ENCODE results near the gene MIB2. TPM values are rescaled to one million over a fixed set of nuclear protein-coding genes. Genes with fewer than 3 reads are reported as not detected.
A peak's percentile ranks its signal among the peaks of the same experiment; 100 is the strongest.

Gene MIB2
- total and polyA plus RNA-seq, 10 of the 15 experiments (the other 5 are each of a cell fraction or from before 2014, with no cell fraction given): 0.42 to 26.8 (median 10.9) TPM; not detected in 1

DNA sequence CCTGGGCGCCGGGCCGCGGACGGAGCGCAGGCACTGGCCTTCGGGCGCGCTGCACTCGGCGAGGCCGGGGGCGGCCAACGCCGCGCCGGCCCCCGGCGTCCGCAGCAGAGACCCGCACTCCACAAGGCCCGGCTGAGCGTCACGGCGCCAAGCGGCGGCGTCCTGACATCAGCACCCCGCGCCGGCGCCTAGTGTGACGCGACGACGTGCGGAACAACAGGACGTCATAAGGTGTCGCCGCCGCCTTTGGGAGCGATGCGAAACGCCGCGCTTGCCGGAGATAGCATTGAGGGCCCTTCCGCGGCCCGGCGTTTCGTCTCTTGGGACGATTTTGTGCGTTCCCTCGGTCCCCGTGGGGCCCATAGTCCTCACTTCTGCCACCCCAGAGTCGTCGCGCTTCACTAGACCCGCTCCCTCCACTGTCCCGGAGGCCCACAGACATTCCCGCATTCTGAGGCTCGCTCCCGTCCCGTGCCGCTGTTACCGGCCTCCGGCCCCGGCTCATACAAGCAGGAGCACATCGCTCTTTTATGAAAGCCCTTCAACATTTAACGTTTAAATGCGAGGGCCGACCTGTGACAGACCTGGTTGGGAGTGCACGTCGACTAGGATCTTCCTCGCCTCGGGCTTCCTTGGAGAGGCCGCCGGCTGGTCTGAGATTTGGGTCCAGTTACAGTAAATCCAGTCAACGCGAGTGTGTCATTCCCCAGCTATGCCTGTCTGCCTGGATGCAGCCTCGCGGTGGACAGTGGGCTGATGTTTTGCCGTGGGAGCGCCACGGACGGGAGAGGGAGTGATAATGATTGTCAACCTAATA lies 40.4 kb upstream of the MIB2 start, which contains the start of gene SSU72 (continued):
- TF ChIP-seq, protein P1, sequence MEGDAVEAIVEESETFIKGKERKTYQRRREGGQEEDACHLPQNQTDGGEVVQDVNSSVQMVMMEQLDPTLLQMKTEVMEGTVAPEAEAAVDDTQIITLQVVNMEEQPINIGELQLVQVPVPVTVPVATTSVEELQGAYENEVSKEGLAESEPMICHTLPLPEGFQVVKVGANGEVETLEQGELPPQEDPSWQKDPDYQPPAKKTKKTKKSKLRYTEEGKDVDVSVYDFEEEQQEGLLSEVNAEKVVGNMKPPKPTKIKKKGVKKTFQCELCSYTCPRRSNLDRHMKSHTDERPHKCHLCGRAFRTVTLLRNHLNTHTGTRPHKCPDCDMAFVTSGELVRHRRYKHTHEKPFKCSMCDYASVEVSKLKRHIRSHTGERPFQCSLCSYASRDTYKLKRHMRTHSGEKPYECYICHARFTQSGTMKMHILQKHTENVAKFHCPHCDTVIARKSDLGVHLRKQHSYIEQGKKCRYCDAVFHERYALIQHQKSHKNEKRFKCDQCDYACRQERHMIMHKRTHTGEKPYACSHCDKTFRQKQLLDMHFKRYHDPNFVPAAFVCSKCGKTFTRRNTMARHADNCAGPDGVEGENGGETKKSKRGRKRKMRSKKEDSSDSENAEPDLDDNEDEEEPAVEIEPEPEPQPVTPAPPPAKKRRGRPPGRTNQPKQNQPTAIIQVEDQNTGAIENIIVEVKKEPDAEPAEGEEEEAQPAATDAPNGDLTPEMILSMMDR (IDR thresholded peaks at IDR 0.05 in 2 of 3, conservative IDR thresholded peaks at IDR 0.05 in 1 of 3; ENCODE audit: control insufficient read depth in 2 of 3, extremely low read depth in 1 of 3, insufficient read depth in 1 of 3, low read depth in 3 of 3, low read length in 3 of 3): no peak
- TF ChIP-seq SMAD5 (IDR thresholded peaks at IDR 0.05; ENCODE audit: low read depth) (peak; percentile 76), TAF1 (IDR thresholded peaks at IDR 0.05; ENCODE audit: borderline replicate concordance, low read depth, low read length) (peak; percentile 74), RFX5 (IDR thresholded peaks at IDR 0.05; ENCODE audit: low read depth, low read length) (no peak), MEF2B (IDR thresholded peaks at IDR 0.05; ENCODE audit: partially characterized antibody, poor library complexity, severe bottlenecking) (no peak), WRNIP1 (IDR thresholded peaks at IDR 0.05; ENCODE audit: borderline replicate concordance, low read depth, low read length) (no peak), CBFB (IDR thresholded peaks at IDR 0.05; ENCODE audit: low read depth) (peak; percentile 44; the same call in 1 of the 2 replicates), STAT1 (conservative IDR thresholded peaks at IDR 0.05) (peak; percentile 80)
- TF ChIP-seq, protein P2, sequence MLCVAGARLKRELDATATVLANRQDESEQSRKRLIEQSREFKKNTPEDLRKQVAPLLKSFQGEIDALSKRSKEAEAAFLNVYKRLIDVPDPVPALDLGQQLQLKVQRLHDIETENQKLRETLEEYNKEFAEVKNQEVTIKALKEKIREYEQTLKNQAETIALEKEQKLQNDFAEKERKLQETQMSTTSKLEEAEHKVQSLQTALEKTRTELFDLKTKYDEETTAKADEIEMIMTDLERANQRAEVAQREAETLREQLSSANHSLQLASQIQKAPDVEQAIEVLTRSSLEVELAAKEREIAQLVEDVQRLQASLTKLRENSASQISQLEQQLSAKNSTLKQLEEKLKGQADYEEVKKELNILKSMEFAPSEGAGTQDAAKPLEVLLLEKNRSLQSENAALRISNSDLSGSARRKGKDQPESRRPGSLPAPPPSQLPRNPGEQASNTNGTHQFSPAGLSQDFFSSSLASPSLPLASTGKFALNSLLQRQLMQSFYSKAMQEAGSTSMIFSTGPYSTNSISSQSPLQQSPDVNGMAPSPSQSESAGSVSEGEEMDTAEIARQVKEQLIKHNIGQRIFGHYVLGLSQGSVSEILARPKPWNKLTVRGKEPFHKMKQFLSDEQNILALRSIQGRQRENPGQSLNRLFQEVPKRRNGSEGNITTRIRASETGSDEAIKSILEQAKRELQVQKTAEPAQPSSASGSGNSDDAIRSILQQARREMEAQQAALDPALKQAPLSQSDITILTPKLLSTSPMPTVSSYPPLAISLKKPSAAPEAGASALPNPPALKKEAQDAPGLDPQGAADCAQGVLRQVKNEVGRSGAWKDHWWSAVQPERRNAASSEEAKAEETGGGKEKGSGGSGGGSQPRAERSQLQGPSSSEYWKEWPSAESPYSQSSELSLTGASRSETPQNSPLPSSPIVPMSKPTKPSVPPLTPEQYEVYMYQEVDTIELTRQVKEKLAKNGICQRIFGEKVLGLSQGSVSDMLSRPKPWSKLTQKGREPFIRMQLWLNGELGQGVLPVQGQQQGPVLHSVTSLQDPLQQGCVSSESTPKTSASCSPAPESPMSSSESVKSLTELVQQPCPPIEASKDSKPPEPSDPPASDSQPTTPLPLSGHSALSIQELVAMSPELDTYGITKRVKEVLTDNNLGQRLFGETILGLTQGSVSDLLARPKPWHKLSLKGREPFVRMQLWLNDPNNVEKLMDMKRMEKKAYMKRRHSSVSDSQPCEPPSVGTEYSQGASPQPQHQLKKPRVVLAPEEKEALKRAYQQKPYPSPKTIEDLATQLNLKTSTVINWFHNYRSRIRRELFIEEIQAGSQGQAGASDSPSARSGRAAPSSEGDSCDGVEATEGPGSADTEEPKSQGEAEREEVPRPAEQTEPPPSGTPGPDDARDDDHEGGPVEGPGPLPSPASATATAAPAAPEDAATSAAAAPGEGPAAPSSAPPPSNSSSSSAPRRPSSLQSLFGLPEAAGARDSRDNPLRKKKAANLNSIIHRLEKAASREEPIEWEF (IDR thresholded peaks at IDR 0.05; ENCODE audit: insufficient replicate concordance, low read depth, low read length): no peak
- TF ChIP-seq, protein P3, sequence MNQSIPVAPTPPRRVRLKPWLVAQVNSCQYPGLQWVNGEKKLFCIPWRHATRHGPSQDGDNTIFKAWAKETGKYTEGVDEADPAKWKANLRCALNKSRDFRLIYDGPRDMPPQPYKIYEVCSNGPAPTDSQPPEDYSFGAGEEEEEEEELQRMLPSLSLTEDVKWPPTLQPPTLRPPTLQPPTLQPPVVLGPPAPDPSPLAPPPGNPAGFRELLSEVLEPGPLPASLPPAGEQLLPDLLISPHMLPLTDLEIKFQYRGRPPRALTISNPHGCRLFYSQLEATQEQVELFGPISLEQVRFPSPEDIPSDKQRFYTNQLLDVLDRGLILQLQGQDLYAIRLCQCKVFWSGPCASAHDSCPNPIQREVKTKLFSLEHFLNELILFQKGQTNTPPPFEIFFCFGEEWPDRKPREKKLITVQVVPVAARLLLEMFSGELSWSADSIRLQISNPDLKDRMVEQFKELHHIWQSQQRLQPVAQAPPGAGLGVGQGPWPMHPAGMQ (IDR thresholded peaks at IDR 0.05; ENCODE audit: borderline replicate concordance): no peak
- TF ChIP-seq, protein P4, sequence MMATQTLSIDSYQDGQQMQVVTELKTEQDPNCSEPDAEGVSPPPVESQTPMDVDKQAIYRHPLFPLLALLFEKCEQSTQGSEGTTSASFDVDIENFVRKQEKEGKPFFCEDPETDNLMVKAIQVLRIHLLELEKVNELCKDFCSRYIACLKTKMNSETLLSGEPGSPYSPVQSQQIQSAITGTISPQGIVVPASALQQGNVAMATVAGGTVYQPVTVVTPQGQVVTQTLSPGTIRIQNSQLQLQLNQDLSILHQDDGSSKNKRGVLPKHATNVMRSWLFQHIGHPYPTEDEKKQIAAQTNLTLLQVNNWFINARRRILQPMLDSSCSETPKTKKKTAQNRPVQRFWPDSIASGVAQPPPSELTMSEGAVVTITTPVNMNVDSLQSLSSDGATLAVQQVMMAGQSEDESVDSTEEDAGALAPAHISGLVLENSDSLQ (IDR thresholded peaks at IDR 0.05): no peak
- TF ChIP-seq, protein P5, sequence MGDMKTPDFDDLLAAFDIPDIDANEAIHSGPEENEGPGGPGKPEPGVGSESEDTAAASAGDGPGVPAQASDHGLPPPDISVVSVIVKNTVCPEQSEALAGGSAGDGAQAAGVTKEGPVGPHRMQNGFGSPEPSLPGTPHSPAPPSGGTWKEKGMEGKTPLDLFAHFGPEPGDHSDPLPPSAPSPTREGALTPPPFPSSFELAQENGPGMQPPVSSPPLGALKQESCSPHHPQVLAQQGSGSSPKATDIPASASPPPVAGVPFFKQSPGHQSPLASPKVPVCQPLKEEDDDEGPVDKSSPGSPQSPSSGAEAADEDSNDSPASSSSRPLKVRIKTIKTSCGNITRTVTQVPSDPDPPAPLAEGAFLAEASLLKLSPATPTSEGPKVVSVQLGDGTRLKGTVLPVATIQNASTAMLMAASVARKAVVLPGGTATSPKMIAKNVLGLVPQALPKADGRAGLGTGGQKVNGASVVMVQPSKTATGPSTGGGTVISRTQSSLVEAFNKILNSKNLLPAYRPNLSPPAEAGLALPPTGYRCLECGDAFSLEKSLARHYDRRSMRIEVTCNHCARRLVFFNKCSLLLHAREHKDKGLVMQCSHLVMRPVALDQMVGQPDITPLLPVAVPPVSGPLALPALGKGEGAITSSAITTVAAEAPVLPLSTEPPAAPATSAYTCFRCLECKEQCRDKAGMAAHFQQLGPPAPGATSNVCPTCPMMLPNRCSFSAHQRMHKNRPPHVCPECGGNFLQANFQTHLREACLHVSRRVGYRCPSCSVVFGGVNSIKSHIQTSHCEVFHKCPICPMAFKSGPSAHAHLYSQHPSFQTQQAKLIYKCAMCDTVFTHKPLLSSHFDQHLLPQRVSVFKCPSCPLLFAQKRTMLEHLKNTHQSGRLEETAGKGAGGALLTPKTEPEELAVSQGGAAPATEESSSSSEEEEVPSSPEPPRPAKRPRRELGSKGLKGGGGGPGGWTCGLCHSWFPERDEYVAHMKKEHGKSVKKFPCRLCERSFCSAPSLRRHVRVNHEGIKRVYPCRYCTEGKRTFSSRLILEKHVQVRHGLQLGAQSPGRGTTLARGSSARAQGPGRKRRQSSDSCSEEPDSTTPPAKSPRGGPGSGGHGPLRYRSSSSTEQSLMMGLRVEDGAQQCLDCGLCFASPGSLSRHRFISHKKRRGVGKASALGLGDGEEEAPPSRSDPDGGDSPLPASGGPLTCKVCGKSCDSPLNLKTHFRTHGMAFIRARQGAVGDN (IDR thresholded peaks at IDR 0.05): peak; percentile 51; the same call in 1 of the 2 replicates
